8988T (cell line): ENCODE data around the gene R3HCC1L.
A peak's percentile ranks its signal among the peaks of the same experiment; 100 is the strongest.

ENCODE experiments used
- DNase-seq: peaks from one replicate; pipeline ENCODE4 v3.0.0; 2011

The R3HCC1L gene

DNA sequence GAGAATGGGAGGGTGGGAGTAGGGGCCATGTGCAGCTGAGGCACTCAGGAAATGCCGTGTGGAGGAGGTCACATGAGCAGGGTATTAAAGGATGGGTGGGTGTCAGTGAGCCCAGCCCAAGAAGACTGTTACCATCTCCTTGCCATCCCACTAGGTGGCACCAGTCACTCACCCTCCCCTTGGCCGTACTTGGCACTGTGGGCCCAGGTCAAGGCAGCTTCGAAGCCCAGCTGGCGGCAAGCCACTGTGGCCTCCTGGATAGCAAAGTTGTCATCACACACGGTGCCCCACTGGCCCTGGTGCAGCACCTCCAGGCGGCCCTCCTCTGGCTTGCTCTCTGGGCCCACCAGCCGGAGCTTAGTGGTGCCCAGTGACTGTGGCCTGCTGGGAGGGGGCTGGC is 128.1 kb downstream of the R3HCC1L start:
- peak; percentile 58 for DNase-seq

DNA sequence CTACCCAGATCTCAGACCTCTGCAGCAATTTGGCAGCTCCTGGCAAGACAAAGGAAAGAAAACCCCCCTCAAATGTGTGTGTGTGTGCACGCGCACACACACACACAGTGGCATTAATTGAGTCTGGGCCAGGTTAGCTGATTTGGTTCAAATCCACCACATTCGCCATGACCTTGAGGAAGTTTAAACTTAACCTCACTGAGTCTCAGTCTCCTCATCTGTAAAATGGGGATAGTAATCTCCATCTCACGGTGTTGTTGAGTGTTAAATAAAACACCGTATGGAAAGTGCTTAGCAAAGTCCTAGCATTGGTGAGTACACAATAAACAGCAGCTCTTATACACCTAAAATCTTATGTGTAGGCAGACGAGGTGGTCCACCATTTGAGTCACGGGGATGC is 128.6 kb downstream of the R3HCC1L start:
- no peak for DNase-seq

DNA sequence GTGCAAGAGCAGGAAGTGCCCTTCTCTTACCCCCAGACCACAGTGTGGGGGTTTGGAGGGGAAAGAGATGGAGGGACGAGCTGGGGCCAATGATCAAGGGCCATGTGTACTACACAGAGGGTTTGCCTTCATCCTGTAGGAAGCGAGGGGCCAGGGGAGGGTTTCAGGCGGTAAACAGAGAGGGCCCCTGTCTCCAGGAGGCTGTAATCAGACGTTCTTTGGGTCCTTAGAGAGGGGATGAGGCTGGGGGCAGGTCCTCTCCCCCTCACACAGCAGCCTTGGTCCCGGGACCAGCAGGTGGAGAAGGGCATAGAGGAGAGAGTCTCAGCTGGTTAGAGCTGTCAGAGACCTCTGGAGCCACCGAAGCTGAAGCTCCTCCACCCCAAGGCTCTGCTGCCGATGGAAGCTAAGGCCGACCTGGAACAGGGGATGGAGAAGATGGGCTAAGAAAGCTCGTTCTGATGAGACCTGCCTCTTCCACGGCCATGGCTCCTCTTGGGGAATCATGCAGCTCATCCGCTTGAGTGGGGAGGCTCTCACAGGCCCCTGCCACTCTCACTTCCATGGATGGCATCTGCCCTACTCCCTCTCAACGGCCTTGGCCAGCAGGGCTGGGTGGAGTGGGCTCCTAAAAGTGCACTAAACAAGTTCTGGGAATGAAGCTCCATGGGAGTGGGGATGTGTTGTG is 130.1 kb downstream of the R3HCC1L start:
- DNase-seq = no peak

DNA sequence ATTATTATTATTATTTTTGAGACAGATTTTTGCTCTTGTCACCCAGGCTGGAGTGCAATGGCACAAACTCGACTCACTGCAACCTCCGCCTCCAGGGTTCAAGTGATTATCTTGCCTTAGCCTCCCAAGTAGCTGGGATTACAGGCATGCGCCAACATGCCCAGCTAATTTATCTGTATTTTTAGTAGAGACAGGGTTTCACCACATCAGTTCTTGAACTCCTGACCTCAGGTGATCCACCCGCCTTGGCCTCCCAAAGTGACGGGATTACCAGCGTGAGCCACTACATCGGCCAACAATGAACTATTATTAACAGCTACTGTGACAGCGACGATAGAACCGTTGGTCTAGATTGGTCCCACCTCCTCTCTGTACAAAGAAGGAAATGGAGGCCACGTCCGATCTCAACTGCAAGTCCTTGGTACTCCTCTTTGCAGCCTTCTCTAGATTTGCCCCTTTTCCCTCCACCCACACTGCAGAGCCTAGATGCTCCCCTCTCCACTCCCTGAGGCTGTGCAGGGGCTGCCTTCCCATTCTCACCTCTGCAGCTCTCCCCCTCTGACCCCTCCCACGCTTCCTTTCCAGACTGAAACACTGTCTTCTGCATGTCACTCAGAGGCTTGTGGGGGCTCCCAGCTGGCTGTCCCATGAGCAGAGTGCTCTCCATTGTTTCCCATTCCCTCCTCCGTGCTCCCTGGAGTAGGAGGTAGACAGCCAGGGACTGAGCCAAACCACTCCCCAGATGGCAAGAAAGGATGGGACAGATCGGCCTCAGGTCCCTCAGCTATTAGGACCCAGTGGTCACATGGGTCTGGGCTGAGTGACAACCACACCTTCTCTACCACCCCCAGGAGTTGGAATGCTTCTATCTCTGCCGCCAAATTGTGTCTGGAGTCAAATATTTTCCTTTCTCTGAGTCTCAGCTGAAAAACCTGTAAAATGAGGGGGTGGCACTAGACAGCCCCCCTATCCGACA is 131.2 kb downstream of the R3HCC1L start:
- no peak for DNase-seq

DNA sequence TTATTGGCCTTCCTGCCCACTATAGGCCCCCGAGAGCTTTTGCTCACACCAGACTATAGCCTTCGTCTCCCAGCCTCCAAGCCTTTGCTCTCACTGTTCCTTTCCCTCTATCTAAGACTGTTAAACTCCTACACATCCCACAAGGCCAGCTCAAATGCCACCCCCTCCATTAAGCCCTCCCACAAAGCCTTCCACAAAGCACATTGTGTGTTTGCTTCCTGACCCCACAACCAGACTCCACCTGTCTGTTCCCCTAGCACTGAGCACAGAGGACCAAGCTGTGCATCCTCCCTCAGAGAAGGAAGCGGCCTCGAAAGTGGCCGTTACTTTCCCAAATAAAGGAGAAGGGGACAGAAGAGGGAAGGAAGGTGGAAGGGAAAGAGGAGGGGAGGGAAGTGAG is 132.2 kb downstream of the R3HCC1L start:
- no peak for DNase-seq

DNA sequence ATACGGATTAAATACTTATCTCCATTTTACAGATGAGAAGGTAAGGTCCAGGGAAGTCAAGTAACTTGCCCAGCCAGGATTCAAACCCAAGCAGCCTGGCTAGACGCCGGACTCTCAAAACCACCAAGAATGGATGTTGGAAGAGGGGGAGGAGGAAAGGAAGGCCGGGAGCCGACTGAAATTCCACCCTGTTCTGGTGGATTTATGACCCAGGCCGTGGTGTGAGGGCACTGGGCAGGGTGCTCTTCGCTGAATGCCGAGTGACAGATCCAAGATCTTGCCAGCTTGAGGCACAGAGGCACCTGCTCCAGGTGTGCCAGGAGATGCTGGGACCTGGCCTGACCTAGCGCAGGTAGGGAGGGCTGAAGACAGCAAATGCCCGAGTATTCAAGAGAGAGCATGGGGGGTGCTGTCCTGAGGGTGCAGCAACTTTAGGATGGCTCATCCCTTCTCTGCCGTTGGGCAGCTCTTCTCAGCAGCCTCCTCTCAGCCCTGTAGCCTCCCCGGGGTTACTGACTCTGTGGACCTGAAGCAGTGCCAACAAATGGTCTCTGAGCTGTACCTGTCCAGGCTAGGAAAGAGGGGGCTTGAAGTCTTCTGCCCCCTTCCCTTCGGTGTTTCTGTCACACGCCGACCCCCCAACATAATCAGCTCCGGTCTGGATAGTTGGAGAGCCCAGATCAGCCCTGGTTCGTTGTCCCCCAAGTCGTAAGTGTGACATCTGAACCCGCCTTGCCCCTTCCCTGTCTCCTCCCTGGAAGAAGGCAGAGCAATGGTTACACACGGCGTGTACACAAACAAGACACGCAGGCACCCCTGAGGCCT is 132.8 kb downstream of the R3HCC1L start:
- peak; percentile 42 for DNase-seq

DNA sequence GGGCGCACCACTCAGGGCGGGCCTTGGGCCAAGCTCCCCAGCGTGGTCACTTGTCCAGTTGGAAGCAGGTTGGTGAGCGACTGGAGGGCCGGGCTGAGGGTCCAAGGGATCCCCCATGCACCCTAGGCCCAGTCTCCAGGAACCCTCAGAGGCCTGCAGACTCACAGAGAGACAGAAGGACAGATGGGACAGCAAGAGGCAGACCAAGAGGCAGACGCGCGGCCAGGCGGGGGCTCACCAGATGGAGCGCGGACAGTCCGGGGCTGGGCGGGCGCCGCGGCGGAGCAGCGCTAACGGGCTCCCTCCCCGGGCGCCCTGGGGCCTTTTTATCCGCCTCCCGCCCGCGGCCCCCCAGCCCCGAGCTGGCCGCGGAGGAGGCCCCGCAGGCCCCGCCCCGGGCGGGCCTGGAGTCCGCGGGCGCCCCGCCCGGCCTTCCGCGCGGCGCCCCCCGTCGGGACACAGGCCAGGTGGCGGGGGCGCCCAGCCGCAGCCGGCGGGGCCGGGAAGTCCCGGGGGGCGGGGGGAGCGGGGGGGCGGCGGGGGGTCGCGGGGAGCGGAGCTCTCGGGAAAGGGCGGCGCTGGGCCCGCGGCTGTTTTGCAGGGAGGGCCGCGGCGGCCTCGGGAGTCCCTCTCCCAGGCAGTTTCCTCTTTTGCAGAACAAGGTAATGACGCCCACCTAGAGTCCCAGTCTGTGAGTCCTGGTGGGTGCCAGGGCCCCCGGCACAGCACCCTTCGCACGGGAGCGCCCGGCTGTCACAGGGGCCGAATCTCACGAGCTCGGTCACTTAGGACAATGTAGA is 133.6 kb downstream of the R3HCC1L start, which contains the start of gene LOXL4:
LOXL4 (minus strand) TSS at position 301 of the 800 bp plus-strand sequence. CDS start 5,175 bp downstream, outside the sequence.
- DNase-seq = peak; percentile 89

DNA sequence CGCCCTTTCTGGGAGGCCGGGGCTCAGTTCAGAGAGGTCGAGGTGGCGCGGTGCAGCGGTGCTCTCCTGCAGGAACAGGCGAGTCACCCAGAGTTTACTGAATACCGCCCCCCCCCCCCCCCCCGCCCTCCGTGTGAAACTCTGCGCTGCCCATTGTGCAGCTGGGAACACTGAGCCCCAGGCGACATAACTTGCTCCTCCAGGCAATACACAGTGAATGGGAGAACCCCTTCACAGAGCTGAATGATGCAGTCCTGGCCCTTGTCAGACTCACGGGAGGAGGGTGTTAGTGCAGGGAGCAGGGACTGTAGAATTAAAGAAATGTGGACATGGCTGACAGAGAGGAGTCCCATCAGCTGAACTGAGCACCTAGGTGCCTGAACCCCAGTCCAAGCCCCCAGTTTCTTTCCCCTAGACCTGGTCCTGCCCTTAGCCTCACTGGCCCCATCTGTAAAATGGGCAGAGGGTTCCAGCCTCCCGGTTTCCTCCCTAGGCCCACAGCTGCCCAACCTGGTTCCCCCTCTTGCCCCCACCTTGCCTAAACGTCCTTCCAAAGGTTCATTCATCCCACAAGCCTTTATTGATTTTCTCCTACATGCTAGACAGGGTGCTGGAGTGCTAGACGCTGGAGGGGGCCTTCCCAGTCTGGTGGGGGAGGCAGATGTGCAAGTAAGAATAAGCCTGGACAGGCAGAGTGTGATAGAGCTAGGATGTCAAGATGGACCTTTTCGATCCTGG is 134.4 kb downstream of the R3HCC1L start:
- no peak for DNase-seq

DNA sequence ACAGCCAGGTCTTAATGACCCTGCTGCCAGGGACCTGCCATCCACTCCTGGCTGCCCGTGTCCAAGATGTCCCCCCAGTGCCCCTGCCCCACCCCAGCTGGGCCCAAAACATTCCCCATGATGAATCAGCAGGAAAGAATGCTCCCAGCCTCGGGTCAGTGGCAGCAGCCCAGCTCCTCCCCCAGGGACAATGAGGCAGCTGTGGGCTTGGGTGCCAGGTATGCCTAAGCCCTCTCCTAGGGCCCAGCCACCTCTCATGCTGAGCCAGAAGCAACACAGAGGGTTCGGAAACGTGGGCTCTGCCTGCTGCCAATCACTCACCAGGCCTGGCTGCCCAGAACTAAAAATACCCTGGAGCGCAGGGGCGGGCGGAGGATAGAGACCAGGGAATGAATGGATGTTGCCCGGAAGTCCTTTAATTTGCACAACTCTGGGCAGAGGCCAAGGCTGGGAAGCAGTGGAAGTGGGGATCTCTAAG is 135.0 kb downstream of the R3HCC1L start:
- DNase-seq = peak; percentile 99

DNA sequence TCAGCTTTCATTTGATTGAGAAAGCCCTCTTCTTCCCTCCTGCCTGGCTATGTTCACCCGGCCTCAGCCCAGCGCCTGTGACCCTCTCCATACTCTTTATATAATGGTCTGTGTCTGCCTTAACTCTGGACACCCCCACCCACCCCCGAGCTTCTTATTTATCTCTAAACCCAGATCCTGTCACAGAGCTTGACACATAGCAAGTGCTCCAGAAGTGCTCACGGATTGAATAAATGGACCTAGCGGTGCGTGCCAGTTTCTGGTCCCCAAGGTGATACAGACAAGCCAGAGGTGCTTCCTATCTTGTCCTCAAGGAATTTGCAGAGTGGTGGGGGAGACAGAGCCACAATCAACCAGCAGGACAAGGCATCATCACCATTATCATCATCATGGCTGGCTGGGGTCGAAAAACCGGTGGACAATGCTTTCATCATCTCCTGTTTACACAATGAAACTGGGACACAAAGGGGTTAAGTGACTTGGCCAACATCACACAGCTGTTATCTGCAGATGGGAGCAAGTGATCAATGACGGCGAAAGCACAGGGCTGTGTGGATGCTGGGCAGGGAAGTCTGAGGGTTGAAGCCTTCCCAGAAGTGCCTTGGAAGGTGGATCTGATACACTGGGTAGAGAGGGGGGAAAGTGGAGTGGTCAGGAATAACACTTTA is 135.8 kb downstream of the R3HCC1L start:
- no peak for DNase-seq

DNA sequence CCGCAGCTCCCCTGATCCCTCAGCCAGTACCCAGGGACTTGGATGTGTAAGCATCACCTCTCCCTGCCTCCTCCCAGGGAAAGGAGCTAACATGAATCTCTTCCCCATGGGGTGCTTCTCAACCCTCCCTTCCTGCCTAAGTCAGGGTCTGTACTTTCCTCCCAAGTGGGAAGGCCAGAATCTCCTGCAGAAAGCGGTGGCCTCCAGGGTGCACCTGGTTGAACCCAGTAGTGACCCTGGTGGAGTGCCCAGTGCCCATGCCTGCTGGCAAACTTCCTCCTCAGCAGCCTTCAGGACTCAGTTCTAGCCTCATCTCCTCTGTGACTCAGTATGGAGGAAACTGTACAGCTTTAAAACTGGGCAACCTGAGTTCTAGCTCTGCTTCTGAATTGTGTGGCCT is 136.3 kb downstream of the R3HCC1L start:
- no peak for DNase-seq

DNA sequence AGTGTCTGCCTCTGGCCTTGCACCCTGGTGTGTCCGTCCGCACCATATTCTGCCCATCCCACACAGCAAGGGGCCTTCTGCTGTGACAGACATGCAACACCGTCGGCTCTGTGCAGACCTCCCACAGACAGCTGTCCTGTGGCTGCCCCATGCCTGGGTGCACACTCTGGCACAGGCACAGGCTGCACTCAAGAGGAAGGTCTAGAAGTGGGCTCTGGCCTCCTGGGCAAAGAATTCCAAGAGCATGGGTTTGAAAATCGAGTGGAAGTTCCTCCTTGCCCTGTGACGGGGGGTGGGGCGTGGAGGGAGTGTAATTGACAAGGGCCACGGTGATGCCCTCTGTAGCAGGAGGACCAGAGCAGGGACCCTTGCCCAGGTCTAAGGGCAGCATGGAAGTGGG is 137.8 kb downstream of the R3HCC1L start:
- DNase-seq = no peak

DNA sequence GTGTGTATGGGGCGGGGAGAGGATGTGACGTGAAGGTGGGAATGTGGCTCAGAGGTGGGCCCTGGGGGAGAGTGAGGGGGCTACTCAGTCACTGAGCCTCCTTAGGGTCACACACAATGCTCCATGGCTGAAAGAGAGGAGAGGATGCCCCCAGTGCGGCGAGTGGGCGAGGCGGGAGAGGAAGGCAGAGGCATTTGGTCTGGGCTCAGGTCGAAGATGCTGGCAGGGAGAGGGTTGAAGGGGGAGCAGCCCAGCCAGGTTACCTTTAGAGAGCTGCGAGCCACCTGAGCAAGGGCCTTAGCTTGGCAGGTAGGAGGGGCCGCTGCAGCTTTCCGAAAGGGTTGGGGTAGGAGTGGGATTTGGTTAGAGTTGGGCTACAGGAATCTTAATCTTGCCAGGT is 138.2 kb downstream of the R3HCC1L start:
- no peak for DNase-seq

DNA sequence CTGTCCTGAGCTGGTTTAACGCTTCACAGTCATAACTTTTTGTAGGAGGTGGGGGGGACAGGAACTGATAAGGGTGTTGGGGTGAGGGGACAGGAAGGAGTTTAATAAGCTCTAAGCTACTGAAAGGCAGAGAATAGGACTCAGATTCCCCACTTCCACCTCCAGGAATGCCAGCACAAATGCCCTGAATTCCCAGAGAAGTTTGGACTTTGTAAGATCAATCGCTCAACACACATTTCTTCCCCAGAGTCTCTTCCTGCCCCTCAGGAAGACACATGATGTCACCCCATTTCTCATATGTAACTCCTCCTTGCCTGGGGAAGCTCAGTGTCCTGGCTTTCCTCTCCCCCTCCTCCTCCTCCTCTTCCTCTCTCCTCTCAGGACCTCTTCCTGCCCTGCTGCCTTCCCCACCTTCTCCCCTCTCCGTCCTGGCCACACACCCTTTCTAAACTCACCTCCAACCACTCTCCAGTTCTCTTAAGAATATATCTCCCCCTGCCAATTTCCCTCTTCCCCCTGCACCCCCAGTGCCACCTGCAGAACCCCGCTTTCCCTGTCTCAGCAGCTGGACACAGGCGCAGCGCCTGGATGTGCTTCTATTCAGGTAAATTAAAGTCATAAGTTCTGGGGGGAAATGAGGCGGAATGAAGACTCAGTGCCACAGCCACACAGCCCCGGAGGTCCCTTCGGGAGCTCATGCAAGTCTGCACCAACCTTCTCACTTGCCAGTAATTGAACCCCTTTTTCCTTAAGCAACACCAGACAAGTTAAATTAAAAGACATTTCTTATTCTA is 138.8 kb downstream of the R3HCC1L start:
- no peak for DNase-seq

DNA sequence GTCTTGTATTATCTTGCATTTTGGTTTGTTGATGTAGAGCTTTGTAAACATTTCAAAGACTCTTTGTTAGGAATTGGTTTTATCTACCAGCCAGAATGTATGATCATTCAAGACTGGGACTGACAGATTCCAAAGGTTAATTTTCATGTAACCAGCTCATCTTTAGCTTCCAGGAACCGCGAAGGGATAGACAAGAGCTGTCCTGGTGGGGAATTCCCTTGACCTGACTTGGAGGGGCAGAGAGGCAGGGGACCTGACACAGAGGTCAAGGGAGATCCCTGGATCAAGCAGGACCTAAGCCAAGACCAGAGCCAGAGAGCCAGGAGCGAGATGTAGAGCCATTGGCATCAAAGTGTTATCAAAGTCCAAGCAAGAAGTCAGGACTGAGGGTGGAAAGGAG is 140.1 kb downstream of the R3HCC1L start:
- no peak for DNase-seq

DNA sequence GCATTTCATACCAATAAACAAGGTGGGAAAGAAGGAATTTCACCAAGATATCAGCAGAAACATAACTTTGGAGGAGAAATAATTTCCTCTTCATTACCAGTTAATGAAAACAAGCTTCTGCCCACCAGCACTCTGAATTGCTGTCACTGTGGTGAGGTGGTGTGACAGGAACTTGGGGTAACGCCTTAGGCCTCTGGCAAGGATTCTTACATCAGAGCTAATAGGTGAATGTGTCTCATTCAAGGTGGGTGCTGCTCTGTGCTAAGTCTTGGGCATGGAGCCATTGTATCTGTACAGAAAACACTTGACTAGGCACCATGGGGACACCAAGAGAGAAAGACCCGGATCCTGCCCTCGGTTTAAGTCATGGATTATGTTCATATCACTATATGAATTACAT is 141.9 kb downstream of the R3HCC1L start:
- DNase-seq = no peak

DNA sequence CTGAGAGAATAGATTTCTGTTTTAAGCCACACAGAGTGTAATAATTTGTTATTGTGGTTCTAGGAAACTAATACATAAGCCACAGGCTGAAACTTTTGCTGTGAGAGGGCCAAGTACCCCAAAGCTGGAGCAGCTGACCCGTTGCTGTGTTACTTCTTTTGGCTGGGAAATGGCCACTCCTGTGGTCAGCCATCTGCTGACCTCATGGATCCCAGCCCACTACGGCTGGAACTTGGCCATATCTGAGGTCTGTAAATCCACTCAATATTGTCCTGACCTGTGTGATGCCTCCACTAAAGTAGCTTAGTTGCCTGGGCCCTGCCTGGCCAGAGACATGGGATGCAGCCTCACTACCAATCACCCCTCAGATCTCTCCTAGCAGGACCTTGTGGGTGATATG is 151.0 kb downstream of the R3HCC1L start:
- DNase-seq = no peak

DNA sequence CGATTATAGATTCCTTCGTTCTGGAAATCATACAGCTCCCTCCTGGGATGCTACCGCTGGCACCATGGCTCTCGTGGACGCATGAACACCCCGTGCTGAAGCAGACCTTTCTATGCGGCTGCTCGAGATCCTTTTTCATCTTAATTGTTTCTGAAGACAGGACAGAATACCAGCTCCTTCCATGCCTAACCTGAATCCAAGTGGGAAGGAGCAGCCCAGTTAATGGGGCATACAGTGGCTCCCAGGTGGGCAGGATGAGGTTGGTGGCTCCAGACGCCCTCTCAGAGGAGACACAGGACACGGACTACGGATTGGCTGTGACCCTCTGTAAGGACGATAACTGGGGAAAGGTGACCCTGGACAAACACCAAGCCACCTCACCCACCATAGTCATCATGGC is 152.0 kb downstream of the R3HCC1L start:
- DNase-seq = no peak

DNA sequence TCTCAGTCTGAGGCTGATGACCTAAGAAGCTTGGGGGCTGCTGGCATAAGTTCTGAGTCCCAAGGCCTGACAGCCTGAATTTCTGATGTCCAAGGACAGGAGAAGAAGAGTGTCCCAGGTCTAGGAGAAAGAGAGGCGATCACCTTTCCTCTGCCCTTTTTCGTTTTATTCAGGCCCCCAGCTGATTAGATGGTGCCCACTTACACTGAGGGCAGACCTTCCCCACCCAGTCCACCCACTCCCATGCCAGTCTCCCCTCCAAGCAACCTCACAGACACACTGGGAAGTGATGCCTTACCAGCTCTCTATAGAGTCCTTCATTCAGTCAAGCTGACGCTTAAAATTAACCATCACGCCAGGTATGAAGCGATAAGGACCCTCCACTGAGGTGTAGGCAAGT is 152.9 kb downstream of the R3HCC1L start:
- no peak for DNase-seq

DNA sequence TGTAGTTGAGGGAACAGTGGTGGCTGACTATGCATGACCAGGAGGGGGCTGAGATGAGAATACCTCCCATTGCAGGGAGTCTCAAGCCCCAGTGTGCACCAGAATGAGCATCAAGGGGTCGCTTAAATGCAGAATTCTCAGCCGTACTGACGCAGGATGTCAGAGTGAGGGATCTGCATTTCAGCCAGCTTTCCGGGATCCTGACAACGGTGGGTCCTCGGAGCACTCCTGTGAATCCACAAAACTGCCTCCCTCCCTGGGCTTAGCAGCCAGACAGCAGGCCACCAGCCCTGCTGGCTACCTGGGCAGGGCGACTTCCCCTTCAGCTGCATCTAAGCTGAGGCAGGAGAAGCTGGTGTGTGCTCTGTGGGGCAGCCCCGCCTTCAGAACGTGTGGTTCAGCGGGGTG is 155.3 kb downstream of the R3HCC1L start:
- DNase-seq = no peak
